NCI-H82 (cell line): ENCODE measurements around the gene MERTK.
"Not testable (repeated sequence)": the region's sequence is repeated elsewhere in the genome, so short reads cannot be mapped to it uniquely, and the experiment has no call there.

Experiments
- DNase-seq: peaks from one replicate; lab custom pipeline; 2025; lab: John Stamatoyannopoulos, UW

MERTK gene

DNA sequence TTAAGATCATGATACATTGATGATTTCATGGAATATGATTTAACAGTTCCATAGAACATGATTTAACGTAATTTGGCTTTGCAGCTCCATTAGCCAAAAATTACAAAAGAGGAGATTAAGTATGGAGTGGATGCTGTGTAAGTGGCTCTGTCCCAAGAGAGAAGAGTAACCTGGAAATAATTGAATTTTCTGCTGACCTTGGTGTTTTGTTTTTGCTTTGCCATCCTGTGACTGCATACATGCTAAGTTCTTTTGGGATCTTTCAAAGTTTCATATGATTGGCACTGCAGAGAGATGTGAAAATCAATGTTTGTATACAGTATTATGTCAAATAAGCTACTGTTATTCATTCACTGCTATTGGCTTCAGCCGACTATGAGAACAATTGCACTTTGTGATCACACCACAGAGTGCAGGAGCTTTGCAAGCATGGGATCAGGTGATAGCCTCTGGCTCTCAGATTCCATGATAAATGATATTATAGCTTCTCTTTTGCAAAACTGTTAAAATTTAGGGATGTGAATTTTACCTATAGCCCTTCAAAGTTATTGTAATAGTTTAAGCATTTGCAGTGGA lies 110.6 kb downstream of the MERTK start:
- no peak for DNase-seq

DNA sequence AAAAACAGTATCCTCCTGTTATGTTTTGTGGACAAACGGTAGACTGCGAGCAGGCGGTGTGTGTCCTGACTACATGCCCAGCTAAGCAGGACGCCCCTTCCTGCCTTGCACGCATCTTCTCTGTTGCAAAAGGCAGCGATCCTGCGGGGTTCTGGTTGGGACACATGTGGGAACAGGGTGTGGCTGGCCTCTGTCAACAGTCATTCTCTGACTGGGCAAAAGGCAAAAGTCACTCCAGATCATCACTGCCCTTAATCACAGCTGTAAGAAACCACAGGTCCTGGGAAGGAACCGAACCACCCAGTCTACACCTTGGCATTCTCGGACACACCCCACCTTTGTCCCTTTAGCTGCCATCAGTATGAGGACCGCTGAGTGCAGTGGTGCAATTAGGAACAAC lies 112.3 kb downstream of the MERTK start:
- no peak for DNase-seq

DNA sequence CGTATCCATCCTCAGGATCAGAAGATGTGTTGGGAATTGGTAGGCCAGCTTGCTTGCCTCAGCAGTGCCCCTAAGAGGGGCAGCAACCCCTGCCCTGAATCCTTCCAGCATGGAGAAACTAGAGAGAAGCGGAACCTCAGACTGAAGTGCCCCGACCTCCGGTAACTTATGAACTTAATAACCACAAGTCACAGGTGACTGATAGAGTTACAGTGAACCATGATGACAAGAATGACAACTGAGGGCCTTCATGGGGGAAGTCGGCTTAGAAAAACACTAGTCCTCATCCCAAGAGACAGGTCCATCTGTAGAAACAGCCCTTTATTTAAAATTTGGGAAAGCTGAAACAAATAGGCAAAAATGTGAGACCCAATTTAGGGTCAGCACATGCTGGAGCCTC lies 114.1 kb downstream of the MERTK start:
- no peak for DNase-seq

GRCh38 chr2:112018846-112019245 lies 120.4 kb downstream of the MERTK start:
- DNase-seq: no peak

GRCh38 chr2:112019569-112019982 lies 121.2 kb downstream of the MERTK start:
- no peak for DNase-seq

DNA sequence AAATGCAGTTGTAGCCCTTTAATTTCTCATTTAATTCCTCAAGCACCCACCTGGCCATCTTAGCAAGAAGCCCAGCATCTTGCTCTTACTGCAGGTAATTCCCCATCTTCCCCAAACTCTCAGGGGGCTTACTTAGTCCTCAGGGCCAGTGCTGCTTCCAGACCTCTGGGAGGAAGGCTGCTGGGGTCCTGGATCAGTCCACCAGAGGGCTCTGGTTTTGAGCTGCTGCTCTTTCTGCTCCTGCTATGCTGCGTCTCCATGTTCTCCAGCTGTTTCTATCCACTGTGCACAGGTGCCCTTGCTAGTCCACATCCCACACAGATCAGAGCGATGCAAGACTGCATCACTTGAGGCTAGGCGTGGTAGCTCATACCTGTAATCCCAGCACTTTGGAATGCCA lies 122.2 kb downstream of the MERTK start:
- peak; percentile 39 for DNase-seq

GRCh38 chr2:112021290-112021689 lies 122.9 kb downstream of the MERTK start:
- no peak for DNase-seq

DNA sequence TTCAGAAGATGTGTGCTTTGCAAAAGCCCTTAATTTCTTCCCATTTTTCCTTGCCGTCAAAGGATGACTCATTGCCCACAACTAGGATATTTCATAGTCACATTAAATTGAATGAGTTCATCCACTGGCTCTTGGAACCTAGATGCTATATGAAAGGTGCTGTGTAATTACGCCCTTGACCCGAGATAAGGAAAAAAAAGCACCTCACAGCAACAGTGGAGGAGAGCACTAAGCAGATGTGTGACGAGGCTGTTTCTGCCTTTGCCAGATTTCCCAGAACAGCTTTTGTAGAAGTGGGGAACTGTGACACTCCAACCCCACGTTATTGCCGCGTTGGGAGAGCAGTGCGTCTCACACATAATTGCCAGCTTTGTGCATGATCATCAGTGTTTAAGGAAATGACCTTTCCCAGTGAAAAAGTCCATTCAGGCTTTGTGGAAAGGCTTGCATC lies 123.4 kb downstream of the MERTK start:
- no peak for DNase-seq

DNA sequence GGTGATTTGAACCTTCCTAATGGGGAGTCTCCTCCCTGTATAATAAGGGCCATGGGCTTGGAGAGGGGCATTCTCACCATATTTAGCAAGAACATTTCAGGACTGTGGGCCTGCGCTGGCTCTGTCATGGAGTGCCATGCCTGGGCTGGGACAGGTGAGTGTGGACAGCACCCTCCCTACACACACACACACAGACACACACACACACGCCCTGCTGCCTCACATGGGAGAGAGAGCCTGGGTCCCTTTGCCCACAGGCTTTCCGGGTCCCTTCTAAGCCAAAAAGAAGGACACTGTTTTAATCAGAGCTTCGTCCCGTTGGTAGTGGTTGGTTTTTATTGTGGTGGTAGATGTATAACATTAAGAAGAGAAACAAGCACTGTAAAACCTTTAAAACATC lies 125.3 kb downstream of the MERTK start:
- no peak for DNase-seq

GRCh38 chr2:112024231-112024630 lies 125.8 kb downstream of the MERTK start:
- DNase-seq: no peak

- no peak for DNase-seq
These were observed 126.6 kb downstream of the MERTK start for GRCh38 chr2:112024896-112025491.

DNA sequence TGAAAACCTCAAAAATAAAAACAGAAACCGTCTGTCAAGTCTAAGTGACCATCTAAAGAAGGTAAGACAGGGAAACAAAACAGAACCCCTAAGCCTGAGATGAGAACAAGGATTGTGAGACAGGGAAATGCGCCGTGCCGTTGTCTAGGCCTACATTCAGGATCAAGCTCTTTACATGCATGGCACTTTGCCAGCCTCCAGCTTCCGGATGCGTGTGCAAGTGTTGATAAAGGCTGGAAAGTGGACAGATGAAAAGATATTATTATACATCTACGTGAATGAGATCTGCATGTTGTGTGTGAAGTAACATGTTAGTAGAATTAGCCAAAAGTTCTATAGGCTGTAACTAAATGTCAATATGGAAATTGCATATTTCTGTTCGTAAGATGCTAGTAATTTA lies 128.1 kb downstream of the MERTK start:
- peak; percentile 58 for DNase-seq

- no peak for DNase-seq
These were observed 129.4 kb downstream of the MERTK start for GRCh38 chr2:112027767-112028166.

DNA sequence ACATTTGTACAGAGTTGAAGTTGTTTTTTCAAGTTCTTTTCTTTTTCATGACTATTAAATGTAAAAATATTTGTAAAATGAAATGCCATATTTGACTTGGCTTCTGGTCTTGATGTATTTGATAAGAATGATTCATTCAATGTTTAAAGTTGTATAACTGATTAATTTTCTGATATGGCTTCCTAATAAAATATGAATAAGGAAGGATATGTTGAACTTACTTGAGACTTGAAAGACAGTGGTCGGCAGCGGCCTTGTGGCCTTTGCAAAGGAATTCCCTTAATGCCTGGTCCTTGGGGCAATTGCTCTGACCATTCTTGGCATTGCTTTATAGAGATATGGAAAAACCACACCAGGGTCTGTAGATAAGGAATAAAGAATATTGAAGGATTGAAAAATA lies 130.8 kb downstream of the MERTK start:
- DNase-seq: no peak

- peak; percentile 81 for DNase-seq
These were observed 133.2 kb downstream of the MERTK start for GRCh38 chr2:112031473-112032223.

GRCh38 chr2:112032224-112032586 lies 133.8 kb downstream of the MERTK start:
- peak; percentile 81 for DNase-seq

GRCh38 chr2:112032689-112033465 lies 134.5 kb downstream of the MERTK start:
- DNase-seq: peak; percentile 35

GRCh38 chr2:112033600-112033999 lies 135.2 kb downstream of the MERTK start:
- no peak for DNase-seq

- DNase-seq: no peak
These were observed 136.5 kb downstream of the MERTK start for GRCh38 chr2:112034924-112035323.

DNA sequence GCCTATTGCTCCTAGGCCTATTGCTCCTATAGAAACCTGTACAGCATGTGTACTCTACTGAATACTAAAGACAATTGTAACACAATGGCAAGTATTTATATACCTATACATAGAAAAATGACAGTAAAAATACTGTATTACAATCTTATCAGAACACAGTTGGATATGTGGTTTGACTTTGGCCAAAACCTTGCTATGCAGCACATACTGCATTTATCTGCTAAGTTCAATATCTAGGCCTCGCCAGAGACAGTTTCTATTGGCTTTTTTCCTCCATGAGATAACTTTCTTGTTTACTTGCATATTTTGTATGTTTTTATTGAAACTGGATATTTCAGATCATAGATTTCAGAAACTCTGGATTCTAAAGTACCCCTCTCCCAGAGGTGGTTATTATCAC lies 137.4 kb downstream of the MERTK start:
- DNase-seq: no peak

DNA sequence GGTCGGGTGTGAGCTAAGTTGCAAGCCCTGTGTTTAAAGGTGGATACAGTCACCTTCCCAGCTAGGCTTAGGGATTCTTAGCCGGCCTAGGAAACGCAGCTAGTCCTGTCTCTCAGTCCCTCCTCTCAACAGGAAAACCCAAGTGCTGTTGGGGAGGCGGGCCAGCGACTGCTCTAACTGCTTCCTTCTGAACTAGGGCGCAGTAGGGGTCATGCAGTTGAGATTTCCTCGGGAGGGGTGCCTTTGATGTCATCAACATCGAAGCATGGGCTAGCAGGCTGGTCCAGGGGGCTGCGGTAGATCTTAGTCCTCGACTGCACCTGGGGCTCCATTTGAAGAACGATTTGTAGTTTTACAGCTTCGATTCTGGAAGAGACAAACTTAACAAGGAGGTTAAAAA lies 141.1 kb downstream of the MERTK start:
- not testable (repeated sequence) for DNase-seq

GRCh38 chr2:112040066-112040465 lies 141.7 kb downstream of the MERTK start:
- not testable (repeated sequence) for DNase-seq

DNA sequence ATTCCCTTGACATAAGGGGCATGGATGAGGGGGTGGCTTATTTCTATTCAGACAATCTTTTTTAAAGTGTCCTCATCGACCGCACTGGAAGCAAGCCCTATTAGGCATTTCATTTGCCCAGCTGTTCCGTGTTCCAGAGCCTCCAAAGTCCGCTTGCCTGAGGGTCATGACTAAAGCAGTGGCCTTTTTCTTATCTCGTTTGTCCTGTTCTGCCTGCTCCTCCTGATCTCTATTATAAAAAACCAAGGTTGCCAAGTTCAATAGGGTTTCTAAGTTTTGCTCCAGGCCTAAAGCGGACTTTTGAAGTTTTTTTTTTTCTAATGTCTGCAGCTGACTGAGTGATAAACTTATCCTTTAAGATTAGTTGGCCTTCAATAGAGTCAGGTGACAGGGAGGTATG lies 143.1 kb downstream of the MERTK start:
- DNase-seq: not testable (repeated sequence)
